Measurements from ENCODE around the gene CYGB.
"Not testable (repeated sequence)": the region's sequence is repeated elsewhere in the genome, so short reads cannot be mapped to it uniquely, and the experiment has no call there.

CYGB gene

GRCh38 chr17:76539631-76540271, 2.2 kb upstream of the CYGB start, which contains the start of gene PRCD:
Gene PRCD, plus strand, starts transcription at chr17:76540044. Its CDS starts 98 bp downstream, at chr17:76540142.
- H3K27me3 Mint-ChIP-seq: peaks cover 7% of the 10 kb centered on the region
- no peak within 1 kb of the TSS for H3K27ac Mint-ChIP-seq
- peaks cover 8% of the 10 kb centered on the region for H3K4me1 Mint-ChIP-seq (ENCODE audit: low read depth)
- no peaks in the 10 kb centered on the region for H3K9me3 Mint-ChIP-seq (ENCODE audit: low read depth)
- H3K4me3 Mint-ChIP-seq: peak within 1 kb of the TSS; percentile 72
- no peaks in the 10 kb centered on the region for H3K36me3 Mint-ChIP-seq

DNA sequence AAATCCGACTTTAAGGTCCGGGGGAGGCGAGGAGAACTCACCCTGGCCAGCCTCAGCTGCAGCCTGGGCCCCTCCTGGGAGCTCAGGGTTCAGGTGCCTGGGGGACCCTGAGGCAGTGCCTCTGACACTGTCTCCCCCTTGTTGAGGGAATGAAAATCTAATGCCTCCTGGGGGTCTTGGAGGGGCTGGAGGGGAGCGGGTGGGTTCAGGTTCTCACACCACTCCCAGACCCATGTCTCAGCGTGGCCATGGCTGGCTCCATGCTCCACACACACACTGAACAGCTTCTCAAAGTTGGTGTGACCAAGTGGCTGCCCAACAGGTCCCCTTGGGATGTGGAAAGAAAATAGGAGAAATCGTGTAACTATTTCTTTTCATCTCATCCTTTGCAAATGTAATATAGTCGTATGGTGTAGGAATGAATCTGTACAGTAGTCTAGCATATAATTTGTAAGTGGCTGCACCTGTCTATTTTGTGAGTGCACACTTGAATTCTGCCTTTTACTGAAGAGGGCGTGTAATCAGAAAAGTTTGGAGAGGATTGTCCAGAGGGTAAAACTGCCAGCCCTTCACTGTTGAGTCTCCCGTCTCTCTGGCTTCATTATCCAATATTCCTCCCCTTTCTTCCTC, 1.5 kb upstream of the CYGB start:
- no peak overlapping the region for H3K27ac Mint-ChIP-seq
- H3K9me3 Mint-ChIP-seq (ENCODE audit: low read depth): no peaks in the 10 kb centered on the region
- H3K36me3 Mint-ChIP-seq: no peaks in the 10 kb centered on the region
- H3K4me3 Mint-ChIP-seq: peak overlapping the region; percentile 72
- H3K27me3 Mint-ChIP-seq: peaks cover 7% of the 10 kb centered on the region
- peaks cover 8% of the 10 kb centered on the region for H3K4me1 Mint-ChIP-seq (ENCODE audit: low read depth)

DNA sequence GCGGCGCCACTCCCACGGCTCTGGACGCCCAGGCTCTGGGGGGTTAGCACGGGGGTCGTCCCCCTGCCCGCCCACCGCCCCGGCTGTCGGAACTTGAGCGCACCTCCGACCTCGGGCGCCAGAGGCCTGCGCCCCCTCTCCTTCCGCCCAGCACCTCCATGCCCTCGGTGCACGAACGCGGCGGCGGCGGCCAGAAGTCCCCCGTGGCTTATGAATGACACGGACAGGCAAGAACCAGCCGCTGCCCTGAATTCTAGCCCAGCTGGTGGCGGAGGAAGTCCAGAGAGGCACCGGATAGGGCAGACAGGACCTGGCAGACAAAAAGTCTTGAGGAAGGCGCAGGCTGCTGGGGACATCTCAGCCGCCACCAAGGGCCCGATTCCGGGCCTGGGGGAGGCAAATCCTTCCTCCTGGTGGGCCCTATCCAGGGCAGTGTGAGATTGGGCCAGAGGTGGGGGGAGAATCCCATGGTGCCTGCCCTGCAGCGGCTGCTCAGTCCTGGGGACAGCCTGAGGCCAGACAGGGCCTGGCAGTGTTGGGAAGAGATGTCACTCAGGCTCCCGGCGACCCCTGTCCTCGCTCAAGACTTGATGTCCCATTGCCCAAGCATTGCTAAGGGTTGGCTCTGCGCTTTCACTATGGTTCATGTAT, 897 bp upstream of the CYGB start:
- H3K27ac Mint-ChIP-seq: no peak overlapping the region
- peaks cover 7% of the 10 kb centered on the region for H3K27me3 Mint-ChIP-seq
- H3K4me1 Mint-ChIP-seq (ENCODE audit: low read depth): peaks cover 8% of the 10 kb centered on the region
- H3K36me3 Mint-ChIP-seq: no peaks in the 10 kb centered on the region
- H3K4me3 Mint-ChIP-seq: peak overlapping the region; percentile 72
- no peaks in the 10 kb centered on the region for H3K9me3 Mint-ChIP-seq (ENCODE audit: low read depth)

- Mint-ChIP-seq H3K4me1 (ENCODE audit: low read depth) (peaks cover 8% of the 10 kb centered on the region), H3K27me3 (peaks cover 7% of the 10 kb centered on the region), H3K4me3 (peak overlapping the region; percentile 56), H3K9me3 (ENCODE audit: low read depth) (no peaks in the 10 kb centered on the region), H3K36me3 (no peaks in the 10 kb centered on the region), H3K27ac (no peak overlapping the region)
Measured at GRCh38 chr17:76537288-76537577, 276 bp downstream of the CYGB start.

DNA sequence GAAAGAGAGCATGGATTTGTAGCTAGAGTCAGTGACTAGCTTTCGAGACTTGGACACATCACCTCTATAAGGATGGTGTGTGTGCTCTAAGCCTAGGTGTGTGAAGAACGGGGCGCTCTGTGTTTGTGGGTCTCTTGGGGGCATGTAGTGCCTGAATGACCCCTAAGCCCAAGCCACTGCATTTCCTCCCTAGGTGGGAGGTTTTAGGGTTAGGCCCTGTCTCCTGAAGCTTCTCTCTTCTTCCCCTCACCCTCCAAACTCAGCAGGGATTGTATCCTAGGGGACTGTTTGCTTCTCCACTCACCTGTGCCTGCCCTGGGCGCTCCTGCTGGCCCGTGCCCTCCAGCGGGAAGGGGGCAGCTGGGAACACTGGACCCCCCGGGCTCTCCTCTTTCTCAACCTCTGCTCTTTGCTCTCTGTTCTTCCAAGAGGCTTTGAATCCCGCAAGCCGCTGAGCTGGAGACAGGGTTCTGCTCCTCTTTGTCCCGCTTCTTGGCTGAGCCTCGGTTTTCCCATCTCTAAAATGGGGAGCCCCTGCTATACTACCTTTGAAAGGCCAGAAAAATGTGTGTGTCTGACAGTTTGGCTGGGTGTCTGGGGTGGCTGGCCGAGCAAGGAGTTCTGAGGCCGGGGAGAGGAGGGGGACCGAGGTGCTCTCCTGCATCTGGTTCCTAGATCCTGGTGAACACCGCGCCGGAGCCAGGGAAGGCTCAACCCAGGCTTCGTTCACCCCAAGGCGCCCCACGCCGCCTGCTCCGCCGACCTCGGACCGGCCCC, 810 bp downstream of the CYGB start:
- Mint-ChIP-seq H3K9me3 (ENCODE audit: low read depth) (no peaks in the 10 kb centered on the region), H3K4me1 (ENCODE audit: low read depth) (peaks cover 13% of the 10 kb centered on the region), H3K36me3 (no peaks in the 10 kb centered on the region), H3K27ac (no peak overlapping the region), H3K4me3 (peak overlapping the region; percentile 57), H3K27me3 (peaks cover 5% of the 10 kb centered on the region)

GRCh38 chr17:76535788-76536510, 1.6 kb downstream of the CYGB start:
- H3K36me3 Mint-ChIP-seq: no peaks in the 10 kb centered on the region
- H3K4me1 Mint-ChIP-seq (ENCODE audit: low read depth): peaks cover 15% of the 10 kb centered on the region
- H3K4me3 Mint-ChIP-seq: peak overlapping the region; percentile 23
- H3K27me3 Mint-ChIP-seq: peaks cover 5% of the 10 kb centered on the region
- no peaks in the 10 kb centered on the region for H3K9me3 Mint-ChIP-seq (ENCODE audit: low read depth)
- H3K27ac Mint-ChIP-seq: no peak overlapping the region

DNA sequence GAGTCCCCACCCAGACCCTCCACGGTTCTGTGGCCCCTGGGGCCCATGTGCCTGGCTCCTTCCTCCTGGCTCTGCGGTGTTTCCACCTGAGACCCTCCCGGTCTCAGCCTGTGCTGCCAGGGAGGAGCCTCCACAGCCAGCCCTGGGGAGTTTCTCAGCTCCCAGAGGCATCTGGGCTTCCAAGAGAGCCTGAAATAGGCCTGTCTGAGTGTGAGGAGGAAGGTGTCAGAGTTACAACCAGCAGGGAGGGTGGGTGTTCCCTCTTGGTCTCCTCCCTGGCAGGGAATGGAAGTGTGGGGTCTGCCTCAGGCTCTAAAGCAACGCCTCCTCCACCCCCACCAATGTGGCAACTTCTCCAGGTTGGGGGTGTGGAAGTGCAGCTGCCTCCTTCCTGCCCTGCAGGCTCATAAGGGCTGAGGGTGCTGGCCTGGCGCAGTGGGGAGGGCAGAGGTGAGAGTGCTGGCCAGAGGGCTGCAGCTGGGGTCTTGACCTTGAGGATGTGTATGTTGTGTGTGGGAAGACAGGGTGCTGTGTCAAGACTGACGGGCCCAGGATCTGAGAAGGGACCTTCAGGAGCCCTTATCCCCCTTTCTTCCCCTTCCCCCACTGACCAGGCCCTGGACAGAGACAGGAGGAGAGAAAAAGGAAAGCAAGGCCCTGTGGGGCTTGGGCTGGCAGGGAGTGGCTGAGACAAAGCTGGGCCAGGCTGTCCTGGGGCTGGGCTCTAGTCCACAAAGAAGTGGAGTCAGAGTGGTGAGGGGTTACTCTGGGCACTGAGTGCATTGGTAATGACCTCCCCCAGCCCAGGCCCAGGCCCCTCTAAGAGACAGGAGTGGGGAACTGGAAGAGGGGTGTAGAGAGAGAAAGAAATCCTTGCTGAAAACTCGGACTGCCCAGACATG, 2.4 kb downstream of the CYGB start:
- Mint-ChIP-seq H3K4me1 (ENCODE audit: low read depth) (peaks cover 22% of the 10 kb centered on the region), H3K27ac (no peak overlapping the region), H3K36me3 (no peaks in the 10 kb centered on the region), H3K9me3 (ENCODE audit: low read depth) (no peaks in the 10 kb centered on the region), H3K4me3 (no peak overlapping the region), H3K27me3 (peaks cover 5% of the 10 kb centered on the region)

DNA sequence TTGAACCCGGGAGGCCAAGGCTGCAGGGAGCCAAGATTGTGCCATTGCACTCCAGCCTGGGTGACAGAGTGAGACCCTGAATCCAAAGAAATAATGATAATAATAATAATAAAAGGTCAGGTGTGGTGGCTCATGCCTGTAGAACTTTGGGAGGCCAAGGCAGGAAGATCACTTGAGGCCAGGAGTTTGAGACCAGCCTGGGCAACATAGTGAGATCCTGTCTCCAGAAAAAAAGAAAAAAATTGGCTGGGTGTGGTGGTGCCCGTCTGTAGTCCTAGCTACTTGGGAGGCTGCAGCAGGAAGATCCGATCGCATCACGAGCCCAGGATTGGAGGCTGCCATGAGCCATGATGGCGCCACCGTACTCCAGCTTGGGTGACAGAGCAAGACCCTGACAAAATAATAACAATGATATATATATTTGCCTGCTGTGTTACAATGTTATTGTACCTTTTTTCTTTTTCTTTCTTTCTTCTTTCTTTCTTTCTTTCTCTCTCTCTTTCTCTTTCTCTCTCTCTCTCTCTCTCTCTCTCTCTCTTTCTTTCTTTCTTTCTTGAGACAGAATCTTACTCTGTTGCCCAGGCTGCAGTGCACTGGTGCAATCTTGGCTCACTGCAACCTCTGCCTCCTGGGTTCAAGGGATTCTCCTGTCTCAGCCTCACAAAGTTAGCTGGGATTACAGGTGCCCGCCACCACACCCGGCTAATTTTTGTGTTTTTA, 3.7 kb downstream of the CYGB start:
- not testable (repeated sequence) for H3K4me3 Mint-ChIP-seq, H3K27ac Mint-ChIP-seq

DNA sequence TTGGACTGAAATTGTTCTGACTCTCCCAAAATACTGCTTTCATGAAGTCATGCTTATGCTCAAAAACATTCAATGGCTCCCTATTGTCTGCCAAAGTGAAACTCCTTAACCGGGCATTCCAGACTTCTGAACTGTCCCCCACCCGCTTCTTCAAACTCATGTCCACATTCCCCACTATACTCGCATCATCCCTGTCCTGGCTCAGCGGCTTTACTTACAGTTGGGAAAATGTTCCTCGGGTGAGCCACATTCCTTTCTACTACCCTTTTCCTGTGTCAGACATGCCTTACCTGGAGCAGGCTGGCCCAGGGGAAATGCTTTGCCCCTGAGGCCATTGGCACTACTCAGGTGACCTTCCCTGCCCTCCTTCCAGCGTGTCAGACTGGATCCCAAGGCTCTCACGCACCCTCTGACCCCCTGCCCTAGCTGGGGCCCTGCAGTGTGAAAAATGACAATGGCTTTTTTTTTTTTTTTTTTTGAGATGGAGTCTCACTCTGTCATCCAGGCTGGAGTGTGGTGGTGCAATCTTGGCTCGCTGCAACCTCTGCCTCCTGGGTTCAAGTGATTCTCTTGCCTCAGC, 5.3 kb downstream of the CYGB start:
- Mint-ChIP-seq H3K4me1 (ENCODE audit: low read depth) (peaks cover 31% of the 10 kb centered on the region), H3K27me3 (no peaks in the 10 kb centered on the region), H3K27ac (peak overlapping the region; percentile 76), H3K36me3 (no peaks in the 10 kb centered on the region), H3K9me3 (ENCODE audit: low read depth) (no peaks in the 10 kb centered on the region), H3K4me3 (no peak overlapping the region)

More for the DNA sequence above, 3.7 kb downstream of the CYGB start:
- not testable (repeated sequence) for H3K9me3 Mint-ChIP-seq (ENCODE audit: low read depth); H3K36me3 Mint-ChIP-seq; H3K27me3 Mint-ChIP-seq
- H3K4me1 Mint-ChIP-seq (ENCODE audit: low read depth): peaks cover 20% of the 10 kb centered on the region

DNA sequence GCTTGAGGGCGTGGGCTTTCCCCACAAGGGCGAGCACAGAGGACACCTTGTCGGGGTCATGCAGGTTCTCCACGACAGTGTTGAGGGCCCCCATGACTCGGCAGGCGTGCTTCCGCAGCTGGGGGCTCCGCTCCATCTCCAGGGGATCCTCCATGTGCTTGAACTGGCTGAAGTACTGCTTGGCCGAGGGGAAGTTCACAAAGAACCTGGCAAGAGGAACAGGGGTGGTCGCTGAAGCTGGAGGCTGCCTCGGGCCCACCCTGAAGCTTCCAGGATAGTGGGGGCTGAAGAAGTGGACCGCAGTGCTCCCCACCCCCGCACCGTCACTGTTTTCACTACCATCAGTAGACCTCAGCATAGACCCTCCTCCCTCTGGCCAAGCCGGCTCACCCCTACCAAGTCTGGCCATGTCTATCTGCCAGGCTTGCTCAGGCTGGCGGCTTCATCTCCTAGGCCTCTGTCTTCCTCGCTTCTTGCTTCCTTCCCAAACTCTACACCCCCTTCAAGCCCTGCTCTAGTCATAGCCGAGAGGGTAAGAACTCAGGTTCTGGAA, 5.9 kb downstream of the CYGB start:
- no peaks in the 10 kb centered on the region for H3K27me3 Mint-ChIP-seq
- H3K4me1 Mint-ChIP-seq (ENCODE audit: low read depth): peaks cover 32% of the 10 kb centered on the region
- H3K27ac Mint-ChIP-seq: peak overlapping the region; percentile 76

DNA sequence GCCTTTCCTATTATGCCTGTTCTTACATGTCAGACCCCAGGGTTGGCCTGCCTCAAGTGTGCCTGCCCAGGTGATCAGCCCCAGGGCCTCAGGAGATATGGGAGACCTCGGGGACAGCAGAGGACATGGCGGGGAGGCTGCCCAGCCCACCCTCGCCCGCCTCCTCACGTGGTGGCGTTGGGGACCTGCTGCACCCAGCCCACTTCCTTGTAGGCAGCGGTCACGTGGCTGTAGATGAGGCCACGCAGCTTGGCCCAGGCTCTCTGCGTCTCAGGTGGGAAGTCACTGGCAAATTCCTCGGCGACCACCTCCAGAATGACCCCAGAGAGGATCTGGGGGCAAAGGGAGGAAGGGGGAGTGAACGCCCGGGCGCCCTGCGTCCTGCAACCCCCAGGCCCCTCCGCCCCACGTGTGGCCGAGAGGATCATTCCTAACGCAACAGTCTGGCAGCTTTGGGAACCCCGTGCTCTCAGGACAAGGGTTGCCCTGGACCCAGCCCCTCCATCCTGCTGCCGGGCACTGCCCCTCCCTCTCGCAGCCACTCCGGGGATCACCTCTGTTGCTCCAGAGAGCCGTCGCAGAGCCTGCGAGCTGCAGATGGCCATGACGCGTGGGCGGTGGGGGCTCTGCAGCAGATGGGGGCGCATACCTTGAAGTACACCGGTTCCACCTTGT, 6.6 kb downstream of the CYGB start:
- H3K36me3 Mint-ChIP-seq: no peaks in the 10 kb centered on the region
- no peaks in the 10 kb centered on the region for H3K9me3 Mint-ChIP-seq (ENCODE audit: low read depth)
- peaks cover 32% of the 10 kb centered on the region for H3K4me1 Mint-ChIP-seq (ENCODE audit: low read depth)
- no peak overlapping the region for H3K27ac Mint-ChIP-seq
- no peaks in the 10 kb centered on the region for H3K27me3 Mint-ChIP-seq
- H3K4me3 Mint-ChIP-seq: no peak overlapping the region

More for the DNA sequence above, 5.9 kb downstream of the CYGB start:
- no peaks in the 10 kb centered on the region for H3K36me3 Mint-ChIP-seq
- no peak overlapping the region for H3K4me3 Mint-ChIP-seq
- no peaks in the 10 kb centered on the region for H3K9me3 Mint-ChIP-seq (ENCODE audit: low read depth)

GRCh38 chr17:76530095-76530723, 7.3 kb downstream of the CYGB start:
- H3K4me3 Mint-ChIP-seq: peak overlapping the region; percentile 20
- peak overlapping the region; percentile 68 for H3K27ac Mint-ChIP-seq
- H3K36me3 Mint-ChIP-seq: no peaks in the 10 kb centered on the region
- H3K4me1 Mint-ChIP-seq (ENCODE audit: low read depth): peaks cover 32% of the 10 kb centered on the region
- H3K9me3 Mint-ChIP-seq (ENCODE audit: low read depth): no peaks in the 10 kb centered on the region
- no peaks in the 10 kb centered on the region for H3K27me3 Mint-ChIP-seq
